A549 (cell line): ENCODE measurements around the gene GABRA5. TPM values are rescaled to one million over a fixed set of nuclear protein-coding genes. Genes with fewer than 3 reads are reported as not detected.

Experiments
- ATAC-seq, 2 experiments: fragments of 200-7000 bp in 1 of 2; fragments of >200 bp in 1 of 2; cut with Nextera tagmentation in 1 of 2; cut with Tn5 transposase in 1 of 2; 3 replicates each; pipeline versions ENCODE4 v1.8.0 to v1.9.1; 2018 to 2020; ENCODE audit warnings: mild to moderate bottlenecking in 1 of 2, moderate library complexity in 1 of 2
- CTCF ChIA-PET: fragments of 300-600 bp; sonication (Branson Sonifier 250); formaldehyde crosslinking; extraction: SDS; loops from one replicate; lab custom pipeline; 2021; ENCODE audit warnings: antibody characterized with exemption, inconsistent platforms; lab: Yijun Ruan, JAX
- POLR2A ChIA-PET: fragments of 350-600 bp; formaldehyde crosslinking; extraction: SDS; loops from one replicate; lab custom pipeline; 2021; ENCODE audit warnings: antibody characterized with exemption, inconsistent platforms; lab: Yijun Ruan, JAX
- DNase-seq, 2 experiments: peaks; one replicate each; pipeline versions ENCODE4 v3.0.0 to v3.0.0-alpha.2; 2011 to 2016; ENCODE audit warnings: low read depth in 1 of 2, low spot score in 1 of 2
- FAIRE-seq: peaks from 2 replicates; lab custom pipeline; 2011; peaks lifted over from hg19 to GRCh38; lab: Jason Lieb, UNC
- H3K27ac ChIP-seq, 2 experiments: fragments of >200 bp; sonication (Bioruptor Twin); formaldehyde crosslinking; 3 replicates each; pipeline ENCODE4 v1.5.1; 2016 to 2017
- H3K4me1 ChIP-seq: fragments of >200 bp; sonication (Bioruptor Twin); formaldehyde crosslinking; 3 replicates; pipeline ENCODE4 v1.6.1; 2016
- H3K4me2 ChIP-seq: fragments of >200 bp; sonication (Bioruptor Twin); formaldehyde crosslinking; 3 replicates; pipeline ENCODE4 v1.6.1; 2016
- H3K4me3 ChIP-seq: fragments of >200 bp; sonication (Bioruptor Twin); formaldehyde crosslinking; 3 replicates; pipeline ENCODE4 v1.5.1; 2016
- H3K9me3 ChIP-seq: fragments of >200 bp; sonication (Bioruptor Twin); formaldehyde crosslinking; 3 replicates; pipeline ENCODE4 v1.6.1; 2016
- ESRRA ChIP-seq: fragments of 150-350 bp; IDR thresholded peaks from 2 replicates; pipeline ENCODE4 v1.6.1; 2014; ENCODE audit warnings: mild to moderate bottlenecking, low read length, borderline replicate concordance
- ZC3H11A ChIP-seq: fragments of 450-650 bp; IDR thresholded peaks from 2 replicates; pipeline ENCODE4 v1.6.1; 2014; ENCODE audit warnings: antibody characterized with exemption, mild to moderate bottlenecking
- WGBS: methylation state at CpG from one replicate; pipeline ENCODE4 v1.1.6; 2017; ENCODE audit errors: missing lambda C conversion rate; 5-methylcytosine and 5-hydroxymethylcytosine counted together
- polyA plus RNA-seq, 4 experiments: library from polyadenylated mRNA; depleted of rRNA in 3 of 4; stranded (reverse); fragments of >200 nt; fragmentation: RNase III in 1 of 4; extraction: RNeasy Plus Mini Kit Qiagen cat#74134 plus additional on column Dnase treatment in 1 of 4; gene quantifications; 2 replicates in 3 of 4; 3 replicates in 1 of 4; pipeline ENCODE4 v1.2.3, GENCODE V29; 2011 to 2017

The GABRA5 gene
- polyA plus RNA-seq, 2 of the 4 experiments (the other 2 are of a cell fraction) = 89.1 to 91.7 TPM

GRCh38 chr15:26996250-26996649, 129.4 kb downstream of the GABRA5 start:
- 44% methylated on average over 2 of the region's 2 CpGs for WGBS
- POLR2A ChIA-PET = no interaction called here

More at GRCh38 chr15:26996250-26996649, 129.4 kb downstream of the GABRA5 start:
- TF ChIP-seq ESRRA (no peak), ZC3H11A (peak; percentile 28; the same call in 1 of the 2 replicates)
- Histone ChIP-seq H3K4me3 (no peak overlapping the region), H3K27ac (no peak overlapping the region), H3K4me1 (no peaks in the 10 kb centered on the region), H3K4me2 (no peak overlapping the region), H3K9me3 (peaks cover 31% of the 10 kb centered on the region)
- ATAC-seq = no peak
- CTCF ChIA-PET = no interaction called here
- FAIRE-seq = no peak
- DNase-seq = no peak

Other genes starting within 250 kb of the GABRA5 start
- 129 and 188 TPM in 2 replicates for gene GABRB3, start 94.0 kb upstream of the GABRA5 start, polyA plus RNA-seq (2011; rRNA removed)
- gene GABRB3, start 94.0 kb upstream of the GABRA5 start, polyA plus RNA-seq (2017; fragmentation: RNase III; extraction: RNeasy Plus Mini Kit Qiagen cat#74134 plus additional on column Dnase treatment) = 75.6 to 81.9 TPM (median 78.3 TPM) in 3 replicates
- 0.07 and 0.08 TPM in 2 replicates for gene GABRG3, start 104.1 kb downstream of the GABRA5 start, polyA plus RNA-seq (2011; rRNA removed)
- gene GABRG3, start 104.1 kb downstream of the GABRA5 start, polyA plus RNA-seq (2017; fragmentation: RNase III; extraction: RNeasy Plus Mini Kit Qiagen cat#74134 plus additional on column Dnase treatment) = 0.18 to 0.25 TPM (median 0.20 TPM) in 3 replicates